Upper lobe of left lung (tissue), 4 donors: ENCODE results near the gene RUNX1.

Experiments
- EP300 ChIP-seq, 4 donors: sonication (generic); formaldehyde crosslinking; IDR thresholded peaks; one replicate each; pipeline ENCODE4 v1.5.1; 2017; ENCODE audit warnings: antibody characterized with exemption in 4 of 4, control low read depth in 2 of 4
- POLR2A ChIP-seq, 4 donors: fragments of 450-650 bp; IDR thresholded peaks; one replicate each; pipeline ENCODE4 v1.5.1; 2016 to 2017; ENCODE audit warnings: antibody characterized with exemption in 4 of 4, mild to moderate bottlenecking in 2 of 4
- POLR2AphosphoS5 ChIP-seq, 2 donors: sonication (generic); formaldehyde crosslinking; IDR thresholded peaks; one replicate each; pipeline ENCODE4 v1.5.1; 2017; ENCODE audit warnings: antibody characterized with exemption in 2 of 2
- TF ChIP-seq, protein P1 (sequence below), 6 experiments: fragments of 450-650 bp in 4 of 6; fragments of 200-600 bp in 2 of 6; sonication (generic) in 2 of 6; IDR thresholded peaks; one replicate each; pipeline ENCODE4 v1.5.1; 2016 to 2019; ENCODE audit warnings: antibody characterized with exemption in 6 of 6

DNA sequence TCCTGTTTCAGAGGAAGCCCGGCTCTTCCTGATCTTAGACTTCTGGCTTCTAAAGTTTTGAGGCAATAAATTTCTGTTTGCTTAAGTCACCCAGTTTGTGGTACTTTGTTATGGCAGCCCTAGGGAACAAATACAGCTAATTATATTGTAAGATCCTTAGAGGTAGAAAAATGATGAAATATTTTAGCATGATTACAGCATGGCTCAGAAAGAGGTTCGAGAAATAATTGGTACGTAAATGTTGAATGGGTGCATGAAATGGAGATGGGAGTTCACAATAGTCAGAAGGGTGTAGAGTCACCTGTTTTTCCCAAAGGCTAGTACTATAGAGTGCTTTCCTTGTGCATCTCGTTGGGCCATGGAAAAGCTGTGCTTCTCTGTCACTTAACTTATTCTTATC, 123.5 kb downstream of the RUNX1 start:
- TF ChIP-seq EP300 (IDR thresholded peaks at IDR 0.05): no peak
- no peak for TF ChIP-seq POLR2A (IDR thresholded peaks at IDR 0.05)
- TF ChIP-seq, protein P1, sequence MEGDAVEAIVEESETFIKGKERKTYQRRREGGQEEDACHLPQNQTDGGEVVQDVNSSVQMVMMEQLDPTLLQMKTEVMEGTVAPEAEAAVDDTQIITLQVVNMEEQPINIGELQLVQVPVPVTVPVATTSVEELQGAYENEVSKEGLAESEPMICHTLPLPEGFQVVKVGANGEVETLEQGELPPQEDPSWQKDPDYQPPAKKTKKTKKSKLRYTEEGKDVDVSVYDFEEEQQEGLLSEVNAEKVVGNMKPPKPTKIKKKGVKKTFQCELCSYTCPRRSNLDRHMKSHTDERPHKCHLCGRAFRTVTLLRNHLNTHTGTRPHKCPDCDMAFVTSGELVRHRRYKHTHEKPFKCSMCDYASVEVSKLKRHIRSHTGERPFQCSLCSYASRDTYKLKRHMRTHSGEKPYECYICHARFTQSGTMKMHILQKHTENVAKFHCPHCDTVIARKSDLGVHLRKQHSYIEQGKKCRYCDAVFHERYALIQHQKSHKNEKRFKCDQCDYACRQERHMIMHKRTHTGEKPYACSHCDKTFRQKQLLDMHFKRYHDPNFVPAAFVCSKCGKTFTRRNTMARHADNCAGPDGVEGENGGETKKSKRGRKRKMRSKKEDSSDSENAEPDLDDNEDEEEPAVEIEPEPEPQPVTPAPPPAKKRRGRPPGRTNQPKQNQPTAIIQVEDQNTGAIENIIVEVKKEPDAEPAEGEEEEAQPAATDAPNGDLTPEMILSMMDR (IDR thresholded peaks at IDR 0.05): no peak
- TF ChIP-seq POLR2AphosphoS5 (IDR thresholded peaks at IDR 0.05): no peak
